CD4-positive, alpha-beta T cell treated with Interleukin-4 for 1 hour (primary cell): ENCODE data around the gene PPIP5K1.
A peak's percentile ranks its signal among the peaks of the same experiment; 100 is the strongest.
"Not testable (repeated sequence)": the region's sequence is repeated elsewhere in the genome, so short reads cannot be mapped to it uniquely, and the experiment has no call there.

ENCODE experiments used
- DNase-seq, 2 donors: peaks; one replicate each; pipeline ENCODE4 v3.0.0-alpha.2; 2020 to 2022

PPIP5K1 gene

DNA sequence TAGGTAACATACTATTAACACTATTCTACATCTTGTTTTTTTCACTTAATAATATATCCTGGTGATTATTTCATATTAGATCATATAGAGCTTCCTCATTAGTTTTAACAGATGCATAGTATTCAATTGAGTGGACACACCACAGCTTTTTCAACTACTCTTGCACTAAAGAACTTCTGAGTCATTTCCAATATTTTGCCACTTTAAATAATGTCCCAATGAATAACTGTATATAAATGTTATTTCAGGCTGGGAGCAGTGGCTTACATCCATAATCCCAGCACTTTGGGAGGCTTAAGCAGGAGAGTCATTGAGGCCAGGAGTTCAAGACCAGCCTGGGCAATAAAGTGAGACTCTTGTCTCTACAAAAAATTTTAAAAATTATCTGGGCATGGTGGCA, 45.7 kb downstream of the PPIP5K1 start:
- DNase-seq = no peak

GRCh38 chr15:43541785-43542184, 48.2 kb downstream of the PPIP5K1 start:
- no peak for DNase-seq

DNA sequence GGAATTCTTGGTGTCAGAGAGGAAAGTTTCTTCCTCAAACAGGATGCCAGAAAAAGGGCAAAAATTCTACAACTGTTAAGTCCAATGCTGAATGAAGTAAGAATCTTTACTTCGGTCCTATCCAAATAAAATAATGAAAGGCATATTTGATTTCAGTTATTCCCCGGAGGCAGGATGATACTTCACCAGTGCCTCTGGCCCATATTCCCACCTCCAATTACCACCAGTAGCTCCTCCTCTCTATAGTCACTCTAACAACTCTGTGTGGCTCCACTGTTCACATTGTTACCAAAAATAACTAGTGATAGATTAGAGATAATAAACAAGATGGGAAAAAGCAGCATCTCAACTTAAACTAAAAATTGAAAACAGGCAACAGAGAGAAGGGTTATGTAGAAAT, 51.9 kb downstream of the PPIP5K1 start:
- DNase-seq = no peak

GRCh38 chr15:43534897-43535296, 55.1 kb downstream of the PPIP5K1 start:
- DNase-seq = no peak

DNA sequence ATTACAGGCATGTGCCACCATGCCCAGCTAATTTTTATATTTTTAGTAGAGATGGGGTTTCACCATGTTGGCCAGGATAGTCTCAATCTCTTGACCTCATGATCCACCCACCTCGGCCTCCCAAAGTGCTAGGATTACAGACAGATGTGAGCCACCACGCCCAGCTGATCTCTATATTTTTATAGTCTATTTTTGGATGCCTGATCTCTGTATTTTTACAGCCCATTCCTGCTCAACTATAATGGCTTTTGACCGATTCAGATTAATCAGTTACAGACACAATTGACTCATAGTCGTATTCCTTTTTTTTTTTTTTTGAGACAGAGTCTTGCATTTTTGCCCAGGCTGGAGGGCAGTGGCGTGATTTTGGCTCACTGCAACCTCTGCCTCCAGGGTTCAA, 57.2 kb downstream of the PPIP5K1 start:
- not testable (repeated sequence) for DNase-seq

- no peak for DNase-seq
These were observed 58.9 kb downstream of the PPIP5K1 start for GRCh38 chr15:43531018-43531670.

DNA sequence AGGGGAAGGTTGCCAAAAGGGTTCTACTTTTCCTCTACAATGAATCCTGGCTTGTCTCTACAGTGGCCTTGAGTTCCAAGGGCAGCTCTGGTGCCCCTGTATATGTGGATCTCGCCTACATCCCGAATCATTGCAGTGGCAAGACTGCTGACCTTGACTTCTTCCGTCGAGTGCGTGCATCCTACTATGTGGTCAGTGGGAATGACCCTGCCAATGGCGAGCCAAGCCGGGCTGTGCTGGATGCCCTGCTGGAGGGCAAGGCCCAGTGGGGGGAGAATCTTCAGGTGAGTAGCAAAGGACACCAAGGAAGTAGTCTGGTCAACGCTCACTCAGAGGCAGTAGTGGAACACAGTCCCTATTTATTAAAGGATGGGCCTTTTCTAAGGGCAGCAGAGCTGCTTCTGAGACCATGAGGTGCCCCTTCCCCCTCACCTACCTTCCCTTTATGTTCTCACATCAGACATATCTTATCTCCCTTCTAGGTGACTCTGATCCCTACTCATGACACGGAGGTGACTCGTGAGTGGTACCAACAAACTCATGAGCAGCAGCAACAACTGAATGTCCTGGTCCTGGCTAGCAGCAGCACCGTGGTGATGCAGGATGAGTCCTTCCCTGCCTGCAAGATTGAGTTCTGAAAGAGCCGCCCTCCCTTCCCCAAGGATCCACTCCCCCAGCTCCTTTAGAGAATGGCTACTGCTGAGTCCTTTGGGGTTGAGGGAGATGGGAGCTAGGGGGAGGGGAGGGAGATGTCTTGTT, 60.2 kb downstream of the PPIP5K1 start:
- no peak for DNase-seq

DNA sequence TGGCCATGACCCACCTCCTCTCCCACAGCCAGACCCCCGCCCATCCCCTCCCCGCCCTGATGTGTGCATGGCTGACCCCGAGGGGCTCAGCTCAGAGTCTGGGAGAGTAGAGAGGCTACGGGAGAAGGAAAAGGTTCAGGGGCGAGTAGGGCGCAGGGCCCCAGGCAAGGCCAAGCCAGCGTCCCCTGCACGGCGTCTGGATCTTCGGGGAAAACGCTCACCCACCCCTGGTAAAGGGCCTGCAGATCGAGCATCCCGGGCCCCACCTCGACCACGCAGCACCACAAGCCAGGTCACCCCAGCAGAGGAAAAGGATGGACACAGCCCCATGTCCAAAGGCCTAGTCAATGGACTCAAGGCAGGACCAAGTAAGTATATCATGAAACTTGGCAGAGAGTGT, 60.9 kb downstream of the PPIP5K1 start:
- no peak for DNase-seq

GRCh38 chr15:43528542-43529007, 61.4 kb downstream of the PPIP5K1 start:
- no peak for DNase-seq

GRCh38 chr15:43527802-43528541, 62.0 kb downstream of the PPIP5K1 start:
- no peak for DNase-seq

- no peak for DNase-seq
These were observed 62.8 kb downstream of the PPIP5K1 start for GRCh38 chr15:43527016-43527801.

GRCh38 chr15:43526261-43526930, 63.6 kb downstream of the PPIP5K1 start:
- no peak for DNase-seq

GRCh38 chr15:43525131-43525530, 64.9 kb downstream of the PPIP5K1 start:
- no peak for DNase-seq

DNA sequence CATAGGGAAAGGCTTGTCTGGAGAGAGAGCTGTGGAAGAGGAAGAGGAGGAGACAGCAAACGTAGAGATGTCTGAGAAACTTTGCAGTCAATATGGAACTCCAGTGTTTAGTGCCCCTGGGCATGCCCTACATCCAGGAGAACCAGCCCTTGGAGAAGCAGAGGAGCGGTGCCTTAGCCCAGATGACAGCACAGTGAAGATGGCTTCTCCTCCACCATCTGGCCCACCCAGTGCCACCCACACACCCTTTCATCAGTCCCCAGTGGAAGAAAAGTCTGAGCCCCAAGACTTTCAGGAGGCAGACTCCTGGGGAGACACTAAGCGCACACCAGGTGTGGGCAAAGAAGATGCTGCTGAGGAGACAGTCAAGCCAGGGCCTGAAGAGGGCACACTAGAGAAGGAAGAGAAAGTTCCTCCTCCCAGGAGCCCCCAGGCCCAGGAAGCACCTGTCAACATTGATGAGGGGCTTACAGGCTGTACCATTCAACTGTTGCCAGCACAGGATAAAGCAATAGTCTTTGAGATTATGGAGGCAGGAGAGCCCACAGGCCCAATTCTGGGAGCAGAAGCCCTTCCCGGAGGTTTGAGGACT, 65.7 kb downstream of the PPIP5K1 start:
- DNase-seq = no peak

GRCh38 chr15:43523646-43524045, 66.4 kb downstream of the PPIP5K1 start:
- DNase-seq = no peak

DNA sequence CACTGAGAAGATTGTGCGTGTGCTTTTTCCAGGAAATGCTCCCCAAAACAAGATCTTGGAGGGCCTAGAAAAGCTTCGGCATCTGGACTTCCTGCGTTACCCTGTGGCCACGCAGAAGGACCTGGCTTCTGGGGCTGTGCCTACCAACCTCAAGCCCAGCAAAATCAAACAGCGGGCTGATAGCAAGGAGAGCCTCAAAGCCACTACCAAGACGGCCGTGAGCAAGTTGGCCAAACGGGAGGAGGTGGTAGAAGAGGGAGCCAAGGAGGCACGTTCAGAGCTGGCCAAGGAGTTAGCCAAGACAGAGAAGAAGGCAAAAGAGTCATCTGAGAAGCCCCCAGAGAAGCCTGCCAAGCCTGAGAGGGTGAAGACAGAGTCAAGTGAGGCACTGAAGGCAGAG, 67.8 kb downstream of the PPIP5K1 start:
- no peak for DNase-seq

GRCh38 chr15:43521419-43521818, 68.6 kb downstream of the PPIP5K1 start:
- DNase-seq = no peak

- no peak for DNase-seq
These were observed 69.9 kb downstream of the PPIP5K1 start for GRCh38 chr15:43520138-43520537.

DNA sequence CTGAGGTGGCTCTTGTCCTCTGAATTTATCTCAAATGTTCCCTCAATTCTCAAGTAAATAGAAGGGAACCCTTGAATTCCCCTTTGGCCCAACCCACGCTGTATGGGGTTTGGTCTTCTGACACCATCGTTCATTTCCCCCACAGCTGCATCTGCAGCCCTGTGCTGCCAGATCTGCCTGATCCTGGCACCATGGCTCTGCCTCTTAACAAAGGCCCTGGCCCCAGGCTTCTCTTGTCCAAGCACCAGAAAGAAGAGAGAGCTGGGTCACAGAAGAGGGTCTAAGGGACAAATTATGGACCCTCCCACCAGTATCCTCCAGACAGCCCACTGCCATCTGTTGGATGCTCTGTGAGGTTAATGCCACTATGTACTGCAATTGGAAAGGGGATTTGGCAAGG, 70.8 kb downstream of the PPIP5K1 start:
- DNase-seq = no peak

- peak in 1 of 2 donors; percentile 23 for DNase-seq
These were observed 71.7 kb downstream of the PPIP5K1 start for GRCh38 chr15:43518197-43518761.

- DNase-seq = no peak
These were observed 72.4 kb downstream of the PPIP5K1 start, which contains the start of gene MAP1A for GRCh38 chr15:43517354-43518196. Gene MAP1A (plus strand): TSS chr15:43517608. CDS start chr15:43521474, 3,866 bp downstream.
